GM12878 (cell line): ENCODE data around the gene SPPL2B. TPM values are rescaled to one million over a fixed set of nuclear protein-coding genes. Genes with fewer than 3 reads are reported as not detected.

Source experiments
- ATF2 ChIP-seq: IDR thresholded peaks from 2 replicates; pipeline ENCODE4 v1.6.1; 2012; ENCODE audit warnings: low read length, inconsistent platforms
- ATF3 ChIP-seq: IDR thresholded peaks from 2 replicates; pipeline ENCODE4 v1.6.1; 2011; ENCODE audit warnings: low read depth, mild to moderate bottlenecking, low read length, moderate library complexity, borderline replicate concordance; ENCODE audit errors: extremely low read depth
- BACH1 ChIP-seq: fragments of 450-650 bp; IDR thresholded peaks from 2 replicates; pipeline ENCODE4 v1.6.1; 2017; ENCODE audit warnings: mild to moderate bottlenecking, borderline replicate concordance
- CBFB ChIP-seq: IDR thresholded peaks from 2 replicates; pipeline ENCODE4 v1.6.1; 2016; ENCODE audit warnings: antibody characterized with exemption, low read depth
- CBX5 ChIP-seq: sonication (generic); IDR thresholded peaks from 2 replicates; pipeline ENCODE4 v1.6.1; 2016; ENCODE audit warnings: low read depth, moderate library complexity, mild to moderate bottlenecking, inconsistent platforms
- CEBPB ChIP-seq, 2 experiments: fragments of 150-350 bp in 1 of 2; IDR thresholded peaks; 2 replicates each; pipeline ENCODE4 v1.6.1; 2012 to 2014; ENCODE audit warnings: low read depth in 2 of 2, low read length in 2 of 2, borderline replicate concordance in 1 of 2, inconsistent platforms in 1 of 2
- DPF2 ChIP-seq: fragments of 450-650 bp; IDR thresholded peaks from 2 replicates; pipeline ENCODE4 v1.6.1; 2017; ENCODE audit warnings: mild to moderate bottlenecking
- ELK1 ChIP-seq: IDR thresholded peaks from 2 replicates; pipeline ENCODE4 v1.6.1; 2012; ENCODE audit warnings: low read depth, low read length, improper control_type of control experiment
- MAX ChIP-seq: IDR thresholded peaks from 2 replicates; pipeline ENCODE4 v1.6.1; 2012; ENCODE audit warnings: low read depth, low read length, improper control_type of control experiment
- NBN ChIP-seq: fragments of 450-650 bp; IDR thresholded peaks from 2 replicates; pipeline ENCODE4 v1.6.1; 2016
- NFIC ChIP-seq: IDR thresholded peaks from 2 replicates; pipeline ENCODE4 v1.6.1; 2012; ENCODE audit warnings: low read depth, mild to moderate bottlenecking, inconsistent platforms, low read length, moderate library complexity
- NR2C1 ChIP-seq: fragments of 450-650 bp; IDR thresholded peaks from 2 replicates; pipeline ENCODE4 v1.6.1; 2017; ENCODE audit warnings: antibody characterized with exemption, mild to moderate bottlenecking, moderate library complexity
- PRDM15 ChIP-seq: fragments of 450-650 bp; formaldehyde crosslinking; IDR thresholded peaks from 2 replicates; pipeline ENCODE4 v1.4.0; 2020; ENCODE audit warnings: mild to moderate bottlenecking, moderate library complexity
- SKIL ChIP-seq: fragments of 450-650 bp; IDR thresholded peaks from 2 replicates; pipeline ENCODE4 v1.6.1; 2017; ENCODE audit warnings: mild to moderate bottlenecking, low read depth, inconsistent platforms; ENCODE audit not compliant: poor library complexity, severe bottlenecking
- SPI1 ChIP-seq: IDR thresholded peaks from 2 replicates; pipeline ENCODE4 v1.6.1; 2011; ENCODE audit warnings: low read depth, mild to moderate bottlenecking, low read length, moderate library complexity, borderline replicate concordance; ENCODE audit not compliant: insufficient read depth
- STAT1 ChIP-seq: fragments of 450-650 bp; conservative IDR thresholded peaks from 2 replicates; pipeline ENCODE4 v1.6.1; 2014; ENCODE audit warnings: antibody characterized with exemption, mild to moderate bottlenecking
- TCF12 ChIP-seq: IDR thresholded peaks from 2 replicates; pipeline ENCODE4 v1.6.1; 2011; ENCODE audit warnings: low read depth, mild to moderate bottlenecking, low read length
- ZZZ3 ChIP-seq: IDR thresholded peaks from 2 replicates; pipeline ENCODE4 v1.6.1; 2011; ENCODE audit warnings: low read depth; ENCODE audit not compliant: control insufficient read depth, insufficient read length
- polyA plus RNA-seq, 11 experiments: library from polyadenylated mRNA; depleted of rRNA in 4 of 11; unstranded in 6 of 11; stranded (reverse) in 5 of 11; fragments of >200 nt; fragmentation: Nextera tagmentation in 4 of 11; fragmentation: Illumina TruSeq in 1 of 11; extraction: Ambion mirVana in 4 of 11; extraction: Trizol in 1 of 11; gene quantifications; 1 replicate in 1 of 11; 2 replicates in 10 of 11; pipeline versions ENCODE4 v1.2.1 to v1.2.3, GENCODE V29; 2011 to 2016; ENCODE audit warnings: inconsistent platforms in 2 of 11, missing spikeins in 2 of 11, low read depth in 1 of 11
- total RNA-seq, 4 experiments: library from RNA; depleted of rRNA in 3 of 4; stranded (reverse); fragments of >200 nt in 3 of 4; fragmentation: Illumina TruSeq in 1 of 4; extraction: Trizol in 1 of 4; gene quantifications; 2 replicates each; pipeline versions ENCODE4 v1.2.1 to v1.2.3, GENCODE V29; 2013 to 2021

SPPL2B gene
- total and polyA plus RNA-seq, 10 of the 15 experiments (the other 5 are each of a cell fraction or from before 2014, with no cell fraction given): 0.29 to 56.5 (median 18.3) TPM

- no peak for TF ChIP-seq PRDM15
- peak; percentile 70 for TF ChIP-seq DPF2
- TF ChIP-seq CEBPB (IDR thresholded peaks at IDR 0.05; ENCODE audit: borderline replicate concordance in 1 of 2, low read depth in 2 of 2, low read length in 2 of 2): no peak
- TF ChIP-seq SKIL: no peak
- no peak for TF ChIP-seq SPI1
- TF ChIP-seq BACH1: peak; percentile 76; the same call in 1 of the 2 replicates
- TF ChIP-seq STAT1: no peak
- 0 out of 2 replicates have a peak, but pooled peaks have one; percentile 46 for TF ChIP-seq TCF12
- peak; percentile 14; the same call in 1 of the 2 replicates for TF ChIP-seq CBFB
- no peak for TF ChIP-seq ZZZ3
- TF ChIP-seq NBN: no peak
- peak; percentile 81 for TF ChIP-seq MAX
- no peak for TF ChIP-seq ELK1
- TF ChIP-seq NR2C1: peak; percentile 98
- TF ChIP-seq ATF2: no peak
- TF ChIP-seq ATF3: peak; percentile 45; the same call in 1 of the 2 replicates
- TF ChIP-seq NFIC: no peak
- no peak for TF ChIP-seq CBX5
These were observed at the start of gene SPPL2B, which contains the start of gene LSM7 (continued) for GRCh38 chr19:2328401-2329148.
